C4-2B (cell line): ENCODE data around the gene ENGASE.

Experiments
- CTCF ChIP-seq: fragments of 450-650 bp; conservative IDR thresholded peaks from 2 replicates; pipeline ENCODE4 v1.5.1; 2017; ENCODE audit warnings: mild to moderate bottlenecking
- ZFX ChIP-seq: fragments of 450-650 bp; IDR thresholded peaks from 2 replicates; pipeline ENCODE4 v1.6.1; 2017

DNA sequence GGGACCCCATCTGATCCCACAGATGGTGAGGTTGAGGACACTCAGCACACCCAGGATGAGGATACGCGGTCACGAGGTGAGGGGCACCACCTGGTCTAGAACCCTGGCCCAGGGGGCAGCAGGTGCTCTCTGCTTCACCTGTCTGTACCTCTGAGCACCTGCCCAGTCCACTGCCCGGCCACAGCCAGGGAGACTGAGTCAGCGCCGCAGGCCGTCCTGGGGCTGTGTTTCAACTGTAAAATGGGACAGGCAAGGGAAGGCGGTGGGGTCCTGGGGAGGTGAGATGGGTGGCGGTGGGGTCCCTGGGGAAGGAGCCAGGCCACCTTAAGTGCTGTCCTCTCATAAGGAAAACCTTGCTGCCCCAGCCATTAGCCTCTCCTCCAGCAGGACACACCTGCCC is 60.4 kb downstream of the ENGASE start:
- TF ChIP-seq CTCF: no peak
- no peak for TF ChIP-seq ZFX
